H9 (cell line): ENCODE data around the gene ITGA7. TPM values are rescaled to one million over a fixed set of nuclear protein-coding genes. Genes with fewer than 3 reads are reported as not detected.

Experiments used
- DNase-seq: peaks from one replicate; pipeline ENCODE4 v3.0.0-alpha.2; 2017
- H2AFZ ChIP-seq: one replicate; pipeline ENCODE4 v1.6.1; 2013; ENCODE audit warnings: mild to moderate bottlenecking, low read length, control low read depth, moderate library complexity
- H2AK5ac ChIP-seq: 2 replicates; pipeline ENCODE4 v1.6.1; 2013; ENCODE audit warnings: low read length, control low read depth, mixed read lengths; ENCODE audit not compliant: insufficient read length
- H2BK120ac ChIP-seq: one replicate; pipeline ENCODE4 v1.6.1; 2013; ENCODE audit warnings: low read depth, mild to moderate bottlenecking, low read length, control low read depth, inconsistent platforms; ENCODE audit not compliant: poor library complexity, severe bottlenecking
- H2BK12ac ChIP-seq: 2 replicates; pipeline ENCODE4 v1.6.1; 2013; ENCODE audit warnings: low read length, control low read depth, mixed read lengths, low read depth; ENCODE audit not compliant: insufficient read length
- H2BK15ac ChIP-seq: 2 replicates; pipeline ENCODE4 v1.6.1; 2013; ENCODE audit warnings: low read depth, low read length, control low read depth
- H2BK20ac ChIP-seq: one replicate; pipeline ENCODE4 v1.6.1; 2013; ENCODE audit warnings: low read depth, mild to moderate bottlenecking, low read length, control low read depth, inconsistent platforms; ENCODE audit not compliant: poor library complexity, severe bottlenecking
- H2BK5ac ChIP-seq: 2 replicates; pipeline ENCODE4 v1.6.1; 2013; ENCODE audit warnings: low read length, control low read depth, mixed read lengths; ENCODE audit not compliant: insufficient read length
- H3K14ac ChIP-seq: 2 replicates; pipeline ENCODE4 v1.6.1; 2013; ENCODE audit warnings: low read length, control low read depth; ENCODE audit not compliant: insufficient read depth
- H3K18ac ChIP-seq: 2 replicates; pipeline ENCODE4 v1.6.1; 2013; ENCODE audit warnings: low read depth, mild to moderate bottlenecking, mixed read lengths, low read length, control low read depth; ENCODE audit not compliant: insufficient read length
- H3K23ac ChIP-seq: 2 replicates; pipeline ENCODE4 v1.6.1; 2013; ENCODE audit warnings: low read length, control low read depth, mixed read lengths, low read depth; ENCODE audit not compliant: insufficient read length
- H3K23me2 ChIP-seq: 2 replicates; pipeline ENCODE4 v1.6.1; 2013; ENCODE audit warnings: low read depth, mild to moderate bottlenecking, mixed read lengths, low read length, control low read depth; ENCODE audit not compliant: insufficient read length, poor library complexity, severe bottlenecking
- H3K27ac ChIP-seq: 2 replicates; pipeline ENCODE4 v1.5.1; 2013; ENCODE audit warnings: low read length, control low read depth, mixed read lengths, low read depth; ENCODE audit not compliant: insufficient read length
- H3K27me3 ChIP-seq: 2 replicates; pipeline ENCODE4 v1.6.1; 2013; ENCODE audit warnings: low read length, control low read depth, inconsistent platforms; ENCODE audit not compliant: insufficient read depth
- H3K4ac ChIP-seq: 2 replicates; pipeline ENCODE4 v1.6.1; 2013; ENCODE audit warnings: low read depth, mild to moderate bottlenecking, control low read depth, inconsistent platforms, low read length, moderate library complexity
- H3K4me1 ChIP-seq: 2 replicates; pipeline ENCODE4 v1.6.1; 2013; ENCODE audit warnings: low read length, control low read depth, inconsistent platforms; ENCODE audit not compliant: insufficient read depth
- H3K4me2 ChIP-seq: 2 replicates; pipeline ENCODE4 v1.6.1; 2013; ENCODE audit warnings: low read length, control low read depth, mixed read lengths; ENCODE audit not compliant: insufficient read length, insufficient read depth
- H3K56ac ChIP-seq: 2 replicates; pipeline ENCODE4 v1.6.1; 2013; ENCODE audit warnings: low read depth, mild to moderate bottlenecking, mixed read lengths, low read length, control low read depth; ENCODE audit not compliant: insufficient read length
- H3K79me1 ChIP-seq: 2 replicates; pipeline ENCODE4 v1.6.1; 2013; ENCODE audit warnings: low read depth, mild to moderate bottlenecking, moderate library complexity, low read length, control low read depth, inconsistent platforms; ENCODE audit not compliant: insufficient read depth, poor library complexity, severe bottlenecking
- H3K79me2 ChIP-seq: 2 replicates; pipeline ENCODE4 v1.6.1; 2013; ENCODE audit warnings: low read length, control low read depth, inconsistent platforms; ENCODE audit not compliant: insufficient read depth
- H3K9ac ChIP-seq: 2 replicates; pipeline ENCODE4 v1.6.1; 2013; ENCODE audit warnings: low read length, control low read depth, mixed read lengths; ENCODE audit not compliant: insufficient read length; ENCODE audit errors: extremely low read depth
- H3K9me3 ChIP-seq: one replicate; pipeline ENCODE4 v1.6.1; 2013; ENCODE audit warnings: low read depth, low read length, inconsistent platforms; ENCODE audit not compliant: control insufficient read depth
- H3T11ph ChIP-seq: one replicate; pipeline ENCODE4 v1.6.1; 2013; ENCODE audit warnings: mild to moderate bottlenecking, low read length, control low read depth, inconsistent platforms
- H4K20me1 ChIP-seq: one replicate; pipeline ENCODE4 v1.6.1; 2013; ENCODE audit not compliant: control insufficient read depth, insufficient read length, insufficient read depth
- H4K5ac ChIP-seq: 2 replicates; pipeline ENCODE4 v1.6.1; 2013; ENCODE audit warnings: low read depth, mild to moderate bottlenecking, mixed read lengths, low read length, control low read depth; ENCODE audit not compliant: insufficient read length
- H4K8ac ChIP-seq: replicated peaks from 2 replicates; pipeline ENCODE4 v1.6.1; 2013; ENCODE audit warnings: low read length, control low read depth, mixed read lengths, low read depth; ENCODE audit not compliant: insufficient read length
- H4K91ac ChIP-seq: 2 replicates; pipeline ENCODE4 v1.6.1; 2013; ENCODE audit warnings: low read depth, mild to moderate bottlenecking, moderate library complexity, mixed read lengths, low read length, control low read depth; ENCODE audit not compliant: insufficient read length
- H3K27ac Mint-ChIP-seq, 3 experiments: 2 replicates in 2 of 3; 3 replicates in 1 of 3; pipeline ENCODE4 v1.8.0; 2020 to 2021; ENCODE audit warnings: mixed read lengths in 3 of 3, mild to moderate bottlenecking in 1 of 3, moderate library complexity in 1 of 3
- H3K27me3 Mint-ChIP-seq: 2 replicates; pipeline ENCODE4 v1.8.0; 2021; ENCODE audit warnings: low read depth, mild to moderate bottlenecking, moderate library complexity, mixed read lengths
- H3K36me3 Mint-ChIP-seq, 3 experiments: 2 replicates in 2 of 3; 3 replicates in 1 of 3; pipeline ENCODE4 v1.8.0; 2020 to 2021; ENCODE audit warnings: low read depth in 3 of 3, mixed read lengths in 3 of 3; ENCODE audit not compliant: insufficient read depth in 1 of 3
- H3K4me1 Mint-ChIP-seq, 2 experiments: 2 replicates each; pipeline ENCODE4 v1.8.0; 2020; ENCODE audit warnings: mixed read lengths in 2 of 2
- H3K4me3 Mint-ChIP-seq, 2 experiments: 2 replicates in 1 of 2; 3 replicates in 1 of 2; pipeline ENCODE4 v1.8.0; 2020 to 2021; ENCODE audit warnings: mild to moderate bottlenecking in 2 of 2, mixed read lengths in 2 of 2, moderate library complexity in 1 of 2
- H3K9me3 Mint-ChIP-seq, 2 experiments: 2 replicates in 1 of 2; 3 replicates in 1 of 2; pipeline ENCODE4 v1.8.0; 2020; ENCODE audit warnings: mild to moderate bottlenecking in 2 of 2, mixed read lengths in 2 of 2, moderate library complexity in 1 of 2
- CTCF ChIP-seq: fragments of 200-600 bp; sonication (generic); conservative IDR thresholded peaks from 3 replicates; pipeline ENCODE4 v1.8.0; 2021; ENCODE audit warnings: antibody characterized with exemption, mild to moderate bottlenecking
- WGBS: extraction: QIAGEN DNeasy Blood & Tissue Kit; methylation state at CpG from one replicate; pipeline ENCODE4 v1.1.7; 2013; ENCODE audit warnings: missing lambda C conversion rate, low lambda C conversion rate, mixed read lengths; ENCODE audit not compliant: insufficient read length; ENCODE audit errors: extremely low coverage; 5-methylcytosine and 5-hydroxymethylcytosine counted together
- total RNA-seq: library from RNA; stranded (reverse); gene quantifications from 2 replicates; pipeline ENCODE4 v1.2.1, GENCODE V29; 2021

ITGA7 gene
- total RNA-seq, 1 experiment from 2014 or later: 119 TPM

GRCh38 chr12:55716582-55716957 lies 8.9 kb upstream of the ITGA7 start:
- Mint-ChIP-seq H3K4me3 (peak overlapping the region; percentile 90 to 91), H3K27ac (peak overlapping the region; percentile 37 to 91 (median 80); a peak in 3 of 7 replicates)
- H3K27ac ChIP-seq: no peak overlapping the region

More at GRCh38 chr12:55716582-55716957, 8.9 kb upstream of the ITGA7 start:
- Histone ChIP-seq H3K79me2 (no peaks in the 10 kb centered on the region), H3K9ac (peak overlapping the region; percentile 61), H3K4me1 (peaks cover 13% of the 10 kb centered on the region; the same call in 1 of the 2 replicates), H3K56ac (no peak overlapping the region), H3K9me3 (no peaks in the 10 kb centered on the region), H3K79me1 (no peaks in the 10 kb centered on the region), H4K91ac (no peak overlapping the region), H2BK12ac (no peak overlapping the region), H4K8ac (no peak overlapping the region), H3K4me2 (peak overlapping the region; percentile 71), H2BK20ac (no peak overlapping the region), H3K23ac (no peak overlapping the region), H4K5ac (no peak overlapping the region), H3K18ac (no peak overlapping the region), H2AK5ac (no peak overlapping the region), H3K14ac (no peak overlapping the region), H2BK120ac (no peak overlapping the region), H3K4ac (no peak overlapping the region), H2AFZ (no peak overlapping the region), H3T11ph (no peak overlapping the region), H3K23me2 (peaks cover 9% of the 10 kb centered on the region), H2BK5ac (no peak overlapping the region), H3K27me3 (no peaks in the 10 kb centered on the region; the same call in 1 of the 2 replicates), H4K20me1 (no peaks in the 10 kb centered on the region), H2BK15ac (no peak overlapping the region)
- WGBS: no CpG with 5 or more reads among the region's 13 CpGs
- peaks cover 38 to 41% of the 10 kb centered on the region in 2 experiments for H3K4me1 Mint-ChIP-seq
- TF ChIP-seq CTCF: no peak
- DNase-seq: no peak
- H3K27me3 Mint-ChIP-seq: peaks cover 19% of the 10 kb centered on the region
- peaks cover 0 to 8% (median 0%) of the 10 kb centered on the region in 3 experiments; a peak in 2 of 7 replicates for H3K36me3 Mint-ChIP-seq
- peaks cover 0 to 3% of the 10 kb centered on the region in 2 experiments; a peak in 3 of 5 replicates for H3K9me3 Mint-ChIP-seq
